DOHH2 (cell line): ENCODE data around the gene RFLNA.

Experiments used
- H3F3A ChIP-seq: fragments of 200-600 bp; sonication (generic), shearing (Covaris generic); 2 replicates; pipeline ENCODE4 v1.6.0; 2016; ENCODE audit warnings: antibody characterized with exemption, mild to moderate bottlenecking; ENCODE audit not compliant: control insufficient read depth, insufficient read depth
- H3K27ac ChIP-seq: fragments of 200-600 bp; sonication (generic); 2 replicates; pipeline ENCODE4 v1.5.1; 2014; ENCODE audit warnings: low read depth, mild to moderate bottlenecking, low read length, moderate library complexity
- H3K27me3 ChIP-seq: fragments of 200-600 bp; sonication (generic); 2 replicates; pipeline ENCODE4 v1.6.1; 2014; ENCODE audit warnings: mild to moderate bottlenecking, low read length, mixed read lengths; ENCODE audit not compliant: control insufficient read depth
- H3K36me3 ChIP-seq: fragments of 200-600 bp; sonication (generic); 2 replicates; pipeline ENCODE4 v1.6.1; 2014; ENCODE audit warnings: mild to moderate bottlenecking, low read length, moderate library complexity, mixed read lengths; ENCODE audit not compliant: control insufficient read depth
- H3K4me1 ChIP-seq: fragments of 200-600 bp; sonication (generic); 2 replicates; pipeline ENCODE4 v1.6.1; 2014; ENCODE audit warnings: mild to moderate bottlenecking, low read length, mixed read lengths; ENCODE audit not compliant: control insufficient read depth
- H3K4me2 ChIP-seq: fragments of 200-600 bp; sonication (generic); 2 replicates; pipeline ENCODE4 v1.6.0; 2014; ENCODE audit warnings: mild to moderate bottlenecking, low read length, moderate library complexity
- H3K4me3 ChIP-seq: fragments of 200-600 bp; sonication (generic); 2 replicates; pipeline ENCODE4 v1.5.1; 2014; ENCODE audit warnings: mild to moderate bottlenecking, low read length, mixed read lengths
- H3K79me2 ChIP-seq: fragments of 200-600 bp; sonication (generic); 2 replicates; pipeline ENCODE4 v1.6.1; 2014; ENCODE audit warnings: mild to moderate bottlenecking, low read length, mixed read lengths; ENCODE audit not compliant: control insufficient read depth
- H3K9me2 ChIP-seq: fragments of 200-600 bp; sonication (generic); replicated peaks from 2 replicates; pipeline ENCODE4 v1.6.1; 2014; ENCODE audit warnings: mild to moderate bottlenecking, low read length, mixed read lengths; ENCODE audit not compliant: control insufficient read depth
- H3K9me3 ChIP-seq: fragments of 200-600 bp; sonication (generic); 2 replicates; pipeline ENCODE4 v1.6.1; 2014; ENCODE audit warnings: antibody characterized with exemption, low read length, mixed read lengths; ENCODE audit not compliant: control insufficient read depth, insufficient read depth
- H4K20me1 ChIP-seq: fragments of 200-600 bp; sonication (generic); 2 replicates; pipeline ENCODE4 v1.6.0; 2014; ENCODE audit warnings: low read depth, mild to moderate bottlenecking, antibody characterized with exemption, low read length, moderate library complexity; ENCODE audit not compliant: control insufficient read depth, insufficient read depth
- CTCF ChIP-seq: fragments of 200-600 bp; sonication (generic); IDR thresholded peaks from one replicate; pipeline ENCODE4 v1.5.1; 2014; ENCODE audit warnings: antibody characterized with exemption, mild to moderate bottlenecking, low read depth, low read length; ENCODE audit not compliant: poor library complexity, severe bottlenecking
- EZH2phosphoT487 ChIP-seq: fragments of 200-600 bp; sonication (generic); IDR thresholded peaks from 2 replicates; pipeline ENCODE4 v1.6.1; 2017; ENCODE audit warnings: borderline replicate concordance, mild to moderate bottlenecking, antibody characterized with exemption, low read length, moderate library complexity, mixed read lengths

Gene RFLNA

GRCh38 chr12:124352257-124352656 is 57.4 kb downstream of the RFLNA start:
- no peak overlapping the region for H3K4me2 ChIP-seq
- no peak overlapping the region for H3K27ac ChIP-seq
- no peaks in the 10 kb centered on the region for H4K20me1 ChIP-seq
- TF ChIP-seq CTCF = no peak
- TF ChIP-seq EZH2phosphoT487 = no peak
- H3K27me3 ChIP-seq = no peaks in the 10 kb centered on the region
- peaks cover 19% of the 10 kb centered on the region; the same call in 1 of the 2 replicates for H3K36me3 ChIP-seq
- no peaks in the 10 kb centered on the region for H3F3A ChIP-seq
- H3K4me1 ChIP-seq = no peaks in the 10 kb centered on the region
- H3K4me3 ChIP-seq = no peak overlapping the region
- H3K9me3 ChIP-seq = no peaks in the 10 kb centered on the region
- H3K9me2 ChIP-seq = no peaks in the 10 kb centered on the region
- no peaks in the 10 kb centered on the region for H3K79me2 ChIP-seq

- TF ChIP-seq EZH2phosphoT487 (no peak), CTCF (no peak)
- peaks cover 17% of the 10 kb centered on the region; the same call in 1 of the 2 replicates for H3K36me3 ChIP-seq
- H3F3A ChIP-seq = no peaks in the 10 kb centered on the region
- no peaks in the 10 kb centered on the region for H3K27me3 ChIP-seq
- no peaks in the 10 kb centered on the region for H3K79me2 ChIP-seq
- H3K4me1 ChIP-seq = no peaks in the 10 kb centered on the region
- no peak overlapping the region for H3K27ac ChIP-seq
- H3K9me3 ChIP-seq = no peaks in the 10 kb centered on the region
- no peak overlapping the region for H3K4me2 ChIP-seq
- H3K9me2 ChIP-seq = no peaks in the 10 kb centered on the region
- no peaks in the 10 kb centered on the region for H4K20me1 ChIP-seq
- no peak overlapping the region for H3K4me3 ChIP-seq
Measured at GRCh38 chr12:124352839-124353238, 57.9 kb downstream of the RFLNA start.

- H3K9me2 ChIP-seq = no peaks in the 10 kb centered on the region
- H3K36me3 ChIP-seq = peaks cover 30% of the 10 kb centered on the region; the same call in 1 of the 2 replicates
- no peaks in the 10 kb centered on the region for H3K9me3 ChIP-seq
- no peaks in the 10 kb centered on the region for H3K27me3 ChIP-seq
- H3K79me2 ChIP-seq = no peaks in the 10 kb centered on the region
- no peaks in the 10 kb centered on the region for H4K20me1 ChIP-seq
- no peaks in the 10 kb centered on the region for H3F3A ChIP-seq
- H3K4me3 ChIP-seq = no peak overlapping the region
- H3K27ac ChIP-seq = no peak overlapping the region
- no peaks in the 10 kb centered on the region for H3K4me1 ChIP-seq
- H3K4me2 ChIP-seq = no peak overlapping the region
- no peak for TF ChIP-seq CTCF
- TF ChIP-seq EZH2phosphoT487 = no peak
Measured at GRCh38 chr12:124354400-124354799, 59.5 kb downstream of the RFLNA start.
